Esophagus squamous epithelium (tissue), 5 donors: ENCODE results near the gene KRTAP3-2. TPM values are rescaled to one million over a fixed set of nuclear protein-coding genes. Genes with fewer than 3 reads are reported as not detected.

ENCODE experiments used
- DNase-seq: peaks from one replicate; lab custom pipeline; 2025; lab: John Stamatoyannopoulos, UW
- H3K27ac ChIP-seq, 4 donors: fragments of 200-600 bp; sonication (generic); one replicate each; pipeline ENCODE4 v1.5.1; 2016 to 2019; ENCODE audit warnings: mild to moderate bottlenecking in 1 of 4
- H3K27me3 ChIP-seq, 4 donors: fragments of 200-600 bp; sonication (generic); 1 replicate in 3 of 4; 2 replicates in 1 of 4; pipeline versions ENCODE4 v1.5.1 to v1.6.0; 2017 to 2021; ENCODE audit warnings: antibody characterized with exemption in 1 of 4
- H3K36me3 ChIP-seq, 3 donors: fragments of 200-600 bp; sonication (generic); one replicate each; pipeline ENCODE4 v1.5.1; 2016 to 2019
- H3K4me1 ChIP-seq, 3 donors: fragments of 200-600 bp; sonication (generic); one replicate each; pipeline ENCODE4 v1.5.1; 2017 to 2019
- H3K4me3 ChIP-seq, 4 donors: fragments of 200-600 bp; sonication (generic); 1 replicate in 3 of 4; 2 replicates in 1 of 4; pipeline ENCODE4 v1.5.1; 2016 to 2019; ENCODE audit warnings: mild to moderate bottlenecking in 2 of 4, moderate library complexity in 1 of 4
- H3K9me3 ChIP-seq, 3 donors: fragments of 200-600 bp; sonication (generic); one replicate each; pipeline ENCODE4 v1.5.1; 2016 to 2019
- CTCF ChIP-seq, 6 experiments: fragments of 450-650 bp in 4 of 6; fragments of 200-600 bp in 2 of 6; sonication (generic) in 2 of 6; IDR thresholded peaks; one replicate each; pipeline ENCODE4 v1.5.1; 2016 to 2019; ENCODE audit warnings: antibody characterized with exemption in 6 of 6, mild to moderate bottlenecking in 4 of 6, moderate library complexity in 4 of 6
- POLR2A ChIP-seq, 4 donors: fragments of 450-650 bp; IDR thresholded peaks; one replicate each; pipeline ENCODE4 v1.6.1; 2017; ENCODE audit warnings: antibody characterized with exemption in 4 of 4, mild to moderate bottlenecking in 4 of 4, moderate library complexity in 3 of 4
- WGBS, 2 donors: methylation state at CpG; one replicate each; pipeline ENCODE4 v1.1.5; 2018; 5-methylcytosine and 5-hydroxymethylcytosine counted together
- intact Hi-C: fragments of 100-400 bp; cut with DNase I; formaldehyde crosslinking; loops from one replicate; pipeline ENCODE4 v1.15.0; 2022
- total RNA-seq, 4 donors: library from RNA; depleted of rRNA; stranded (reverse); fragments of >200 nt; gene quantifications; one replicate each; pipeline ENCODE4 v1.1.0, GENCODE V29; 2016
- donor health status: DM: yes; HTN: yes; CAD: no.

Gene KRTAP3-2
- total RNA-seq, 4 donors from 2014 or later = 0.57 TPM; not detected in 3

GRCh38 chr17:40993084-40993483 is 6.6 kb downstream of the KRTAP3-2 start:
- Histone ChIP-seq H3K4me1 (no peaks in the 10 kb centered on the region), H3K36me3 (no peaks in the 10 kb centered on the region), H3K4me3 (no peak overlapping the region), H3K27ac (no peak overlapping the region), H3K9me3 (no peaks in the 10 kb centered on the region), H3K27me3 (peaks cover 0 to 41% (median 0%) of the 10 kb centered on the region in 4 donors)
- 92 to 98% methylated on average over 2 of the region's 2 CpGs for WGBS, 2 donors
- TF ChIP-seq CTCF (IDR thresholded peaks at IDR 0.05) = no peak
- no peak for TF ChIP-seq POLR2A (IDR thresholded peaks at IDR 0.05)
- intact Hi-C loops = no loop called here
- DNase-seq = no peak

- Histone ChIP-seq H3K9me3 (no peaks in the 10 kb centered on the region), H3K4me3 (no peak overlapping the region), H3K36me3 (no peaks in the 10 kb centered on the region), H3K27ac (no peak overlapping the region), H3K27me3 (peaks cover 0 to 37% (median 0%) of the 10 kb centered on the region in 4 donors), H3K4me1 (no peaks in the 10 kb centered on the region)
- 85 to 89% methylated on average over 3 of the region's 3 CpGs for WGBS, 2 donors
- intact Hi-C loops = no loop called here
- DNase-seq = no peak
- TF ChIP-seq POLR2A (IDR thresholded peaks at IDR 0.05) (no peak), CTCF (IDR thresholded peaks at IDR 0.05) (no peak)
These were observed 7.0 kb downstream of the KRTAP3-2 start for GRCh38 chr17:40992666-40993065.

GRCh38 chr17:40986920-40987319 is 12.8 kb downstream of the KRTAP3-2 start:
- H3K9me3 ChIP-seq = no peaks in the 10 kb centered on the region
- no peak overlapping the region for H3K4me3 ChIP-seq
- no peaks in the 10 kb centered on the region for H3K36me3 ChIP-seq
- 26 to 53% methylated on average over 8 of the region's 8 CpGs for WGBS, 2 donors
- intact Hi-C loops = no loop called here
- H3K4me1 ChIP-seq = peaks cover 0 to 13% (median 0%) of the 10 kb centered on the region in 3 donors
- H3K27me3 ChIP-seq = peaks cover 0 to 10% (median 0%) of the 10 kb centered on the region in 4 donors
- TF ChIP-seq POLR2A (IDR thresholded peaks at IDR 0.05) = no peak
- TF ChIP-seq CTCF (IDR thresholded peaks at IDR 0.05) = no peak
- no peak for DNase-seq
- H3K27ac ChIP-seq = no peak overlapping the region

GRCh38 chr17:40984226-40984625 is 15.5 kb downstream of the KRTAP3-2 start, which contains the start of gene KRT40:
KRT40 (minus strand) TSS chr17:40984326; CDS start chr17:40984273, 53 bp downstream.
- Histone ChIP-seq H3K27ac (no peak within 1 kb of the TSS), H3K27me3 (peaks cover 0 to 13% (median 0%) of the 10 kb centered on the region in 4 donors), H3K4me3 (no peak within 1 kb of the TSS), H3K9me3 (no peaks in the 10 kb centered on the region), H3K4me1 (peaks cover 0 to 16% (median 0%) of the 10 kb centered on the region in 3 donors), H3K36me3 (no peaks in the 10 kb centered on the region)
- no peak for TF ChIP-seq POLR2A (IDR thresholded peaks at IDR 0.05)
- no peak for TF ChIP-seq CTCF (IDR thresholded peaks at IDR 0.05)
- WGBS, 2 donors = 68 to 75% methylated on average over 3 of the region's 3 CpGs
- intact Hi-C loops = no loop called here
- no peak for DNase-seq

GRCh38 chr17:40981115-40981514 is 18.6 kb downstream of the KRTAP3-2 start:
- H3K36me3 ChIP-seq = no peaks in the 10 kb centered on the region
- no peaks in the 10 kb centered on the region for H3K9me3 ChIP-seq
- intact Hi-C loops = no loop called here
- no peak for TF ChIP-seq CTCF (IDR thresholded peaks at IDR 0.05)
- TF ChIP-seq POLR2A (IDR thresholded peaks at IDR 0.05) = no peak
- peaks cover 0 to 12% (median 0%) of the 10 kb centered on the region in 3 donors for H3K4me1 ChIP-seq
- peaks cover 0 to 24% (median 0%) of the 10 kb centered on the region in 4 donors for H3K27me3 ChIP-seq
- DNase-seq = no peak
- 61 to 78% methylated on average over 5 of the region's 5 CpGs for WGBS, 2 donors
- H3K4me3 ChIP-seq = no peak overlapping the region
- no peak overlapping the region for H3K27ac ChIP-seq
